Cerebellar cortex (tissue), 1 donor: ENCODE data around the gene SPRED2.

ENCODE experiments used
- DNase-seq: peaks from one replicate; pipeline ENCODE4 v3.0.0-alpha.2; 2015; ENCODE audit warnings: low spot score

SPRED2 gene

GRCh38 chr2:65442420-65443020 is 10.1 kb upstream of the SPRED2 start:
- no peak for DNase-seq

GRCh38 chr2:65438137-65438899 is 5.9 kb upstream of the SPRED2 start:
- DNase-seq, result no peak

- no peak for DNase-seq
These were observed 5.2 kb upstream of the SPRED2 start for GRCh38 chr2:65437392-65438135.

GRCh38 chr2:65436824-65437221 is 4.4 kb upstream of the SPRED2 start:
- no peak for DNase-seq

GRCh38 chr2:65436169-65436823 is 3.9 kb upstream of the SPRED2 start:
- DNase-seq, result peak; percentile 74

- DNase-seq, result peak; percentile 78
These were observed 3.3 kb upstream of the SPRED2 start for GRCh38 chr2:65435625-65436168.

GRCh38 chr2:65434592-65435241 is 2.3 kb upstream of the SPRED2 start:
- DNase-seq, result no peak

- peak; percentile 53 for DNase-seq
These were observed 775 bp downstream of the SPRED2 start for GRCh38 chr2:65431421-65432226.

- peak; percentile 90 for DNase-seq
These were observed 1.6 kb downstream of the SPRED2 start for GRCh38 chr2:65430603-65431420.

- peak; percentile 67 for DNase-seq
These were observed 2.4 kb downstream of the SPRED2 start for GRCh38 chr2:65429786-65430602.

GRCh38 chr2:65427532-65427931 is 4.9 kb downstream of the SPRED2 start:
- no peak for DNase-seq

GRCh38 chr2:65425276-65425675 is 7.1 kb downstream of the SPRED2 start:
- no peak for DNase-seq

GRCh38 chr2:65424391-65424790 is 8.0 kb downstream of the SPRED2 start:
- no peak for DNase-seq

GRCh38 chr2:65421432-65421748 is 11.0 kb downstream of the SPRED2 start:
- no peak for DNase-seq

GRCh38 chr2:65420712-65421431 is 11.5 kb downstream of the SPRED2 start:
- DNase-seq, result no peak

GRCh38 chr2:65417509-65418085 is 14.8 kb downstream of the SPRED2 start:
- no peak for DNase-seq

GRCh38 chr2:65416945-65417344 is 15.5 kb downstream of the SPRED2 start:
- no peak for DNase-seq

GRCh38 chr2:65416321-65416720 is 16.1 kb downstream of the SPRED2 start:
- no peak for DNase-seq
